Measurements from ENCODE around the gene RPS6KA2.
"Not testable (repeated sequence)": the region's sequence is repeated elsewhere in the genome, so short reads cannot be mapped to it uniquely, and the experiment has no call there.

The RPS6KA2 gene

DNA sequence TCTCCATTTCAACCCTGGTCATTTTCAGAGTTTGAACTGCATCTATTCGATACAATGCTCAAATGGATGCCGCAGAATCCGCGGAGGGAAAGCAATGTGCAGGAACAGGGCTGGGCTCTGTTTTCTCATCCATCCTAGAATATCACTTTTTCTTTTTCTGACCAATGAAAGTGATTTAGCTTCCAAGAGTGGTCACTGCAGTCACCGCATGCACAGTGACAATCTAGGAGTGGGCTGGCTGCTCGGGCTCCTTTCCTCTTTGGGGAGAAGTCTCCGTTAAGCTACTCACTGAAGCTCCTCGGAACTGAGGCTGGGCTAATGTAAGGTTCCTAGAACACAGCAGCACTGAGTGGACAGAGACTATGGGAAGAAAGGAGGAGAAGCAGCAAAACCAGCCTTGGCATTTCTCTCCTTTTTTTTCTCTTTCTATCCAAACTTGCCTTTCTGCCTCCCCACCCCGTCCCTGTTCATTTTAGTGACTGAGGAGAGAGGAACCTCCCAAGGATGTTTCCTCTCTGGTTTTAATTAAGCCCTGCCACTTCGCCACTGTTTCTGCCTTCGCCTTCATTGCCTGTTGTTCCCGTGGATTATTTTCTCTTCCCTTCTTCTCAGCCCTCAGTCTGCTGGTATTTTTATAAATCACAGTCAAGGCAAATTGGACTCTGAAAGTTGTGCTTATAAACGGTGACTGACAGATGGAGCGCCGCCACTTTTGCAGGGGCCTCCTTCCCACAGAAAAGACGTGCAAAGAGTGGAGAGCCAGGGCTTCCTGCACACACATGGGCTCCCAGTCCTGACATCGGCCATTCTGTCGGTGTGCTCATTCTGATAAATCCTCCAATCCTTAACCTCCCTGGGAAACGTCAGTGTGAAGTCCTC lies 81.7 kb downstream of the RPS6KA2 start:
- DNase-seq: no peak

DNA sequence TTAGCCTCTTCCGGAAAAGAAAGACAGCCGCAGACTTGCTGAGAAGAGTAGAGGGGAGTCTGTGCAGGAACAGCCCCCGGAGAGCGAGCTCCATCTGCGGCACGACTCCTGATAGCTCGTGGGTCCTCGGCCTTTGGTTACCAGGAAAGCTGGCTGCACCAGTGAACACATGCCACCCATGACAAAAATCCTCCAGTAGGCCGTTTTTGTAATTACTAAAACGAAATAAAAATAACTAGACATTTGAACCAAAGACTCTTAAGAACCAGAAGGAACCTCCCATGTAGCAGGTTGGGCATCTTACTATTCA lies 82.8 kb downstream of the RPS6KA2 start:
- no peak for DNase-seq

DNA sequence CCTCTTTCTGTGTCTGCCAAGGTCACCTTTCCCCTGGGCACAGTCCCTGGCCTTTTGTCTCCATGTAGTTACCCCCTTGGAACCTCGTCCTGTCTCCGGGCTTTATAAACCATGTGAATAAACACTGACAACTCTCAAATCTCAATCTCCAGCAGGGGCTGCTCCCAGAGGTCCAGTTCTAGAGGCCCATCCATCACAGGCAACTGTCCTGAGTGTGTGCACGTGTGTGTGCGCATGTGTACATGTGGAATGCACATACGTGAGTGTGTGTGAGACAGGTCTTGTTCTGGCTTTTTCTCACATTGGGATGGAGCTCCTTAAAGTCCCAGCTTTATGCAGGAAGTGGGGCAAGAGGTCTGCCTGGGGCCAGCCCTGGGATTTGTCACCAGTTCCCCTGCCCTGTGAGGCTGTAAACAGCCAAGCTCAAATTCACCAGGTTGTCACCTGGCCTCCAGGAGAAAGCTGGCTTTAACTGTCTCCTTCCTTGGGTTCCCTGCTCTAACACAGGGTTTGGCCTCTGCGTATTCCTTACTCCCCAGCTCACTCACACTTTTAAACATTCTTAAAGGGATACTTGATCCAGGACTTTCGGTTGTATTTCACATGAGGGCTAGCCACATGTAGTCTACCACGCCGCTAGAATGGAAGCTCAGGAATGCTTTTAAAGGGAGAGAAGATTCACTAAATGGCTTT lies 83.3 kb downstream of the RPS6KA2 start:
- DNase-seq: no peak

DNA sequence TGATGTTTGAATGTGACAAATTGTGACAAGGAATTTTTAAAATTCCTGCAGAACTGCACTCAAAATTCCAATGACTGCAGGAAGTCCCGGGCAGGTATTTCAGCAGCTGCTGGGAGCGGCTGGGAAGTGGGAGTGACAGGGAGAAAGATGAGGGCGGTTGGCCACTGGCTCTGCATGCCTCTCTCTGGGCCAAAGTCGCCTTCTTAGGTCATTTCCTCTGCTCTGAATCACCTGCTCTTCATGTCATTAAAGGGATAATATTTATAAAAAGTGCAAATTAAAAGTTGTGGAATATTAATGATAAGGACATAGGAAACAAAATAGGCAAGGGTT lies 84.5 kb downstream of the RPS6KA2 start:
- DNase-seq: no peak

DNA sequence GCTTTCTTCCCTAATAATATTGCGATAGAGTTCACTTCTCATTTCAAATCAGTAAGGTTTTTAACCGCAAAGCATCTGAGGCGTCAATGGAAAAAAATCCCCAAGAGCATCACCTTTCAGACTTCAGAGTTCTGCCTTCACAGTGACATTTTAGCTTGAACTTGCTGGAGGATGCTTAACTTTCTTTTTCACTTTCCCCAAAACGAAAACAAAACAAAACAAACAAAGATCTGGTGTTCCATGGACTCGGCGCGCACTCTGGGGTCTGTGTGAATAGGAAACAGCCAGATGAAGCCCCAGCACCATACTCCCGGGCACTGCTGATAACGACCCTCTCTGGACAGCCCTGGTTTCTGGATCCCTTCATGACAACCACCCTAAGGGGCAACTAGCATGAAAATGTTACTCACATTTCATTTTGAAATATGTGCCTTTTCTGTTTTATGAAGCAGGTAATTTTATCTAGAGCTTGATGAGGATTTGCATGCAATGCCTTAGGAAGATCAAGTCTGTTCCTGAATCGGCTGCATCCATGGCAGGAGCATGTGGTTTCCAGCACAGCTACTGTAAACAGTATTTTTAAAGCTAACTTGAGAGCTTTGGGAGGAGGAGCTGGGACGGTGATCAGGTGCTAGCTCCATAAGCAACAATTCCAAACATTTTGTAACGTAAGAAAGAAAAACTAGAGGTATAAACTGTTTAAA lies 85.0 kb downstream of the RPS6KA2 start:
- DNase-seq: peak; percentile 53

DNA sequence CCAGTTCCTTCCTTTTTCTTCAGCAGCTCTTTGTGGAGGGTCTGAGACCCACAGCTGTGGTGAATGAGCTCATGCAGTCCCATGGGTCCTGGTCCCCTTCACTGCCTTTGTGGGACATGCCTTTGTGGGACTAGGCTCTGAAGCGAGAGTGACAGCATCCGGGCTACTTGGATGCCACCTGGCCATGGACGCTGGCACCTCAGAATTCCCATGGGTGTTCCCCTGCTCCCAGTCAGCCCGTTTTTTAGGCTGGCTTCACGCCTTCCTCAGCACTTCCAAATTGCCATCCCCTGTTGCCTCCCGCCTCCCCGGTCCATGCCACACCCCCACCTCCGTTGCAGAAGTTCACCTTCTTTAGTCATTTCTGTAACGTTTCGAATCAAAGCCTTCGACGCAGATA lies 85.7 kb downstream of the RPS6KA2 start:
- no peak for DNase-seq

DNA sequence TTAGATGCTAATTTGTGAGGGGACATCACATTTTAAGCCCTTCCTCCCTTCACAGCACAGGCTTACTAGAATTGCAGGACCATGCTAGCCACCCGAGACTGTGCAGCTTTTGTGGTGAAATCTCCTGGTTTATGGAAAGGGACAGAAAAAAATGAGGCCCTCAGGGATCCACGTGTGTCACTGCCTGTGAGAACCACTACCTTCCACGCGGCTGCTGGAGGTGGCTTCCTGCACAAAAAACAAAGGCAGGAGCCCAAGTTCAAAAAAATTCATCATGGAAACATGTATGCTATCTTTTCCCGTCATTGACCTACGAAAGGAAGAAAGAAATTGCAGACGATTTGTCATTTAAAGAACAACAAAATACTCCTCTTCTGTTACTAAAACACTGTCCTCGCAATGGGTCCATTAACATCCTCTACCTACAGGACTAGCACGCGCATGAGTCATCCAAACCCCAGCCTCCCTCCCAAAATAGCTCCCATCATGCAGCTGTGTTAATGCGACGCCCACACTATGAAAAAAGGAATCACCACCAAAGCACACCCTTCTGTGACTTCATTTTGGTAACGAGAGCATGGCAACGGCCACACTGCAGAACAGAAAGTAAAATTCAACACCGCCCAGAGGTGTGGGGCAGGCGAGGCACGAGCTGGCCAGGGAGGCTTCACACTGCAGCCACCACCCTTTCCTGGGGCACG lies 86.3 kb downstream of the RPS6KA2 start:
- peak; percentile 80 for DNase-seq

DNA sequence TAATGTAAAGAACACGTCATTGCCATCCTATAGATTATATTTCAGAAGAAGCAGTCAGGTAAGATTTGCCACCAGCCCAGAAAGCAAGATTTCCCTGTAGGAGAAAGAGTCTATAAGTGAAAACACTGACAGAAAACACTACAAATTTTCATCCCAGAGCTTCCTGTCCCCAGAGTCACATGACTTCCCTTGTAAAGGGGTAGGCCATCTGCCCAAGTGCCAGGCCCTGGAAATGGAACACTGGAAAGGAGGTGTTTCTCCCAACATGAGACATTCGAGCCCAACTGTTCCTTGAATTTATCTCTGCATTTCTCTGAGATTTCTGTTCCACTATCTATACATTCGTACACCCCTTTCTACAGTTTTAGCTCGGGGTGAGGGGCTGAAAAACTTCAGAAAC lies 87.5 kb downstream of the RPS6KA2 start:
- DNase-seq: no peak

DNA sequence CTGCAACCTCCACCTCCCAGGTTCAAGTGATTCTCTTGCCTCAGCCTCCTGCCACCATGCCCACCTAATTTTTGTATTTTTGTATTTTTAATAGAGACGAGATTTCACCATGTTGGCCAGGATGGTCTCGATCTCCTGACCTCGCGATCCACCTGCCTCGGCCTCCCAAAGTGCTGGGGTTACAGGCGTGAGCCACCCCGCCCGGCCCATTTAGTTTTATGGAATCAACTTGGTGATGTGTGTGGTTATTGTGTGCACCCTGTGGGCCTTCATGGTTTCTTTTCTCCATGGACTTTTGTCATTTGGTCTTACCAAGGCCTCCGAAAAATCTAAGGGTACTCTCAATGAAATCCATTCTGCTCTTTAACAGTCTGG lies 88.1 kb downstream of the RPS6KA2 start:
- not testable (repeated sequence) for DNase-seq

DNA sequence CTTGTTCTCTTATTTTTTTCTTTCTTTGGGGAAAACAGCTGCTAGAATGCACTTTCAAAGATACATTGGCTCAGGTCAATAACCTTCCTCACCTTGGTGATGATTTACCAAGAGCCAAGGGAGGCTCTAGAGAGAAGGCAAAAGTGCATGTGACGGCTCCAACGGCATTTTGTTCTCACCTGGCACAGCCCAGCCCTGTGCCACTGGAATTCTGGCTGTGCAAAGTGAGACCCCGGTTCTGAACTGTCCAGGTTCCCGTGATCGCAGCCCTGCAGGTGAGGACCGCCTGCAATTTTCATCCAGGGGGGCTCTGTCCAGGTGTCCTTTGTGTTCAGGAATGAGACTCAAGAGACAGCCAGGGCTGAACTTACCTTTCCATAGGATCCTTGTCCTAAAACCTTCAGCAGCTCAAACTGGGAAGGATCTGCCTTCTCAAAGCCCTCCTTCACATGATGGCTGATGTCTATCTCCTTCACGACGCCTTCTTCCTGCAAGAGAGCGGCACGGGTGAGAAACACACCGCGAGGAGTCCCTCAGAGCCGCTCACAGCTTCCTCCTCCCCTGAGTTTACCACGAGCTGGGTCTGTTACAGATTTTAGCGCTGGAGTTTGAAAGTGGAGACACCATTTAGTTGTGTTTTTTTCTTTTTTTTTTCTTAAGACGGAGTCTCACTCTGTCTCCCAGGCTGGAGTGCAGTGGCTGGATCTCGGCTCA lies 88.6 kb downstream of the RPS6KA2 start:
- no peak for DNase-seq

DNA sequence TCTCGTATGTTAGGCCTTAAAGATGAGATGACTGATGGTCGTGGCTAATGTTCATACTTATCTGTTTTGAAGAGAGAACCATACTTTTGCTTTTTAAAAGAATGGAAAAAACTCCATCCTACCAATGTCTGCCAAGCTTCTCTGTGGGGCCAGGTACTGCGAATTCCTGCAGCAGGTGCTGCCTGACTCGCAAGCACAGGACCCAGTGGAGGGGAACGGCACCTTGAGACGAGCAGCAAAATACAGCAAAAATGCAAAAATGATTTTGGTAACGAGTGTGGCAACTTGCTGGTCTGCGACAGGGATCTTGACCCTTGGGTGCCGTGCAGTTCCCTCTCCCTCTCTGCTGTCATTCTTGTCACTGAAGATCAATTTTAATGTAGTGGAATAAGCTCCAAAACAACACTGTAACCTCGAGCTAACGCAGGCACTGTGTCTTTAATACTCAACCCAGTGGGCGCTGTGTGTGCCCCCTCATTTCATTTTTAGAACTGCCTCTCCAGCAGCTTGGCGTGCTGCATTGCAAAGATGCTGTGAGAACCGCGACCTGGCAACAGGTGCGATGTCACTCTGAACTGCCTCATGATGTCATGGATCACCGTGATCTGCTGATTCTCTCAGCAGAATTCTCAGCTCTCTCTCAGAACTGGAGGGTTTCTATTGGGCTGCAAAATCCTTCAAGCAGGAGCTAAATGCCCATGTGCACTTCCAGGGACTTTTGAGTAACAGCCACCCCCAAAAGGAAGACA lies 92.2 kb downstream of the RPS6KA2 start:
- DNase-seq: no peak

DNA sequence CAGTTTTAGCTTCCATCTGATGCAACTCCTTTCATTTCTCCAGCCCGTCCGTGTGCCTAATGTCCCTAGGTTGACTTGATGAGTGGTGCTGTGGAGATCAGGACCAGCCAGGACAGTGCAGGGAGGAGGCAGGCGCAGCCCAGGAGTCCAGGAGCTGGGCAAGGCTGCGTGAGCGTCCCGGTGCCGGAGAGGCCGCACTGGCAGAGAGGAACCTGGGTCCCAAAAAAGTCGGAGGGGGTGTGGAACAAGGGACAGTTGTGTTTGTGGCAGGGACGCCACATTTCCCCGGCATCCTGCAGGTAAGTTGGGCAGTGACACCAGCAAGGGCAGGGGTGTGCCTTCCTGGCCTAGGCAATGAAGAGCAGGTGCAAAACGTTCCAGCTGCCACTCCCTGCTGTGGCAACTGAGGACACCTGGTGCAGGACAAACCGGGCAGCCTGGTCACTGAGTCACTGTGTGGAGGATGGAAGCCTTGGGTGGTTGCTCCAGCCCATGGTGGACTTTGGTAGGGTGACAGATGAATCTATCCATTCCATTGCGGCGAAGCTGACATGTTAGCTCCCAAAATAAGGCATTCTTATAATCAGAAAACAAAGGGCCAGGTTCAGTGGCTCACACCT lies 93.7 kb downstream of the RPS6KA2 start:
- DNase-seq: no peak

DNA sequence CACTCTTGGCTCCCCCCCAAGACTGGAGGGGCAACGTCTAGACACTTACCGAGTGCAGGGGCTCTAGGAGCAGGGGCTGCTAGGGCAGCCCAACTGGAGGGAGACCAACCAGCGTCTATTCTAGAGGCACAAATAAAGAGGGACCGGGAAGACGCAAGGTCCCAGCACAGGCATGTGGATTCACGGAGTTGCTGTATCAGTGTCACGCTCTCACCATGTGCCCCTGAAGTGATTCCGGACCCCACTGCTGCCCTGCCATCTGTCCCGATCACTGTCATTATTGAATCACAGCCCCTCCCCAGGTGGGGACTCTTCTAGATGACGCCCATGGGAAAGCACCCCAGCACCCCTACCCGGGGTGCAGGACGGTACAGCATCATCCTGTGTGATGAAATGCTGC lies 94.7 kb downstream of the RPS6KA2 start:
- DNase-seq: no peak

DNA sequence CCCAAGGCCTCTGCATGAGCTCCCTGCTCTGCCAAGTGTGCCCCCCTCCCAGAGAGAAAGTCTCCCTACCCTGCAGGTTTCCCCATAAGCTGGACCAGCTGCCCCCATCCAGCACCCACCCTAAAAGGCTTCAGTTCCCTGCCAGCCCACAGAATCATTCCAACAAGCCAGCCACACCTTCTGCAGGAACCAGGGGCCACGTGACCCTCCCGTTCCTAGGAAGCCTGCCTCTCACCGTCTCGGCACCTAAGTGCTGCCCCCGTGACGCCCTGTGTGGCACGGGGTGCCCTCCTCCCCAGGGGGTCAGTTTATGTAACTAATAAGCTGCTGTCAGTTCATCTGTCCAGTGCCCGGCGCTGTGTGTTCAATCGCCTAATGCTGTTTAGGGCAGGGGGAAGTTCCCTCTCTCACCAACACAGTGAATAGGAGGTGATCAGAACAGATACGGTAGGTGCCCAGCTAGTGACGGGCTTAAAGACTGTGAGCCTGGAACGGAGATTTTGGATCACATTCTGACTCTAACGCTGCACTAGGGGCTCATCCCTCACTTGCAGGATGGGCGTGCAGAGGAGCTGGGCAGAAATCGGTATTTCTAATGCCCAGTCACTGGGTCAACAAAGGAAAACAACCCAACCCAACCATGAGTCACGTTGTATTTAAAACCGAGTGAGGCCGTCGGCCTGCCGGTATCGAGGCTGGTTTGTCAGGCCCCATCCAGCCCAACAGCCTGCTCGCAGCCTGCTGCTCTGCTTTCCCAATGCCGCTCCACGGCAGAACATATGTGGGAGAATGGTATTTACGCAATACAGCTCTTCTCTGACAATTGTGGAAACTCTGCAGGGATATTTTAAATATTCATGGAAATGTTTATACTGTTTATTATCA lies 96.6 kb downstream of the RPS6KA2 start:
- DNase-seq: no peak

DNA sequence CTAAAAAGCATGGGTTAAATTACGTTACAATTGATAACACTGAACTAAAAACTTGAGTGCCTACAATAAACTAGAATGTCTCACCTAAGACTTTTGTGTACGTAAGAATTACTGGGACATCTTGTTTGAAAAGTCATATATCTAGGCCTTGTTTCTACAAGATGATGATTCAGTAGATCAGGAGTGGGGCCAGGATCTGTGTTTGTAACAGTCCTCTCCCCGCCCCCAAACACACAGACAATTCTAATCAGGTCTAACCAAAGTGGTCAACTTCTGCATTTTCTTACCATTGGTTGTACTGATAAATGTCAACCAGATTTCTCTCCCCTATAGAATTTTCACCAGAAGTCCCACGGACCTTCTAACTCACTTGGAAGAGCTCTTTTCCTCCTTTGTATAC lies 97.5 kb downstream of the RPS6KA2 start:
- no peak for DNase-seq

DNA sequence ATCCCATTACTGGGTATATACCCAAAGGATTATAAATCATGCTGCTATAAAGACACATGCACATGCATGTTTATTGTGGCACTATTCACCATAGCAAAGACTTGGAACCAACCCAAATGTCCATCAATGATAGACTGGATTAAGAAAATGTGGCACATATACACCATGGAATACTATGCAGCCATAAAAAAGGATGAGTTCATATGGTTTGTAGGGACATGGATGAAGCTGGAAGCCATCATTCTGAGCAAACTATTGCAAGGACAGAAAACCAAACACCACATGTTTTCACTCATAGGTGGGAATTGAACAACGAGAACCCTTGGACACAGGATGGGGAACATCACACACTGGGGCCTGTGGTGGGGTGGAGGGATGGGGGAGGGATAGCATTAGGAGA lies 98.0 kb downstream of the RPS6KA2 start:
- not testable (repeated sequence) for DNase-seq

DNA sequence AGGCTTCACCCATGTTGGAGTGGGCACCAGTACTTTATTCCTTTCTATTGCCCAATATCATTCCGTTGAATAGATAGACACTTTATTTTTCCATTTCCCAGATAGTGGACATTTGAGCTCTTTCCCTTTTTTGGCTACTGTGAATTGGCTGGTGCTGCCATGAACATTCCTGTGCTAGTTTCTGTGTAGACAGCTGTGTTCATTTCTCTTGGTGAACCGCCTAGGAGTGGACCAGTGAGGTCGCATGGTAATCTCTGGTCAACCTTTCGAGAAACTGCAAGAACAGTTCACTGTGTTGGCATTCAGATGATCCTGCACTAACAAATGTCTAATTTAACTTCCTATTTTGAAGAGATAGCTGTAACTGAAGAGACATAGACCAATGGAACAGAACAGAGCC lies 99.2 kb downstream of the RPS6KA2 start:
- no peak for DNase-seq

DNA sequence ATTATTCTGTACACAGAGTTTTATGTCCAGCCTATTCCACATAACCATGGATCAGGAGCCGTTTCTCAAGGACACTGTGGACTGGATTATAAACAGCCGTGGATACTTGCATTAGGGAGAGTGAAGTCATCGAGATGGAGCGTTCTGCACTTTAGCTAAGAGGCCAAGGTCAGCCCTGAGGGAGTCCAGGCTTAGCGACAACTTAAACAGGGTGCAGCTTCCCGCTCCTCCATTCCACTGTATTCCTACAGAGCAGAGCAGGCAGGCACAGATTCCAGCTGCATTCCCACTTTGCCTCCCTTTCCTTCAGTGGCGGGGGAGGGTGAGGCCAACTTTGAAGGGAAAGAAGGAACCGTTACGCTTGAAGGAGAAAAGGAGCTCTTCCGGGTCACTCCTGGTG lies 100.1 kb downstream of the RPS6KA2 start:
- DNase-seq: no peak

DNA sequence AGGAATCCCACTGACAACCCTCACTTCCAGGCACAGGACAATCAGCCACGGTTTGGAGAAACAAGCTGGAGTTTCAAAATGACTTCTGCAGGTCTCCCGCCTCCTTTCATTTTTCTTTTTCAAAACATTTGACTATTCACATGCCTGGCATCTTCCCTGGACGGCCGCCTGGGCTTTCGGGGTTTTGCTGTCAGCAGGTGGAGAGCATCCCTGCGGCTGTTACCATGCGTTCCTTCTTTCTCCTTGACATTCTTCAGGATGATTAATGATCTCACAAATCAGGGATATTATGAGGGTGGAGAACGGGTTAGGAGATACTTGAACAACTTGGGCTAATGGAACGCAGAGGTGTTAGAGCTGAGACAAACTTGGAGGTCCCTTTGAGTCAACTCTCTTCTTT lies 101.5 kb downstream of the RPS6KA2 start:
- DNase-seq: no peak

DNA sequence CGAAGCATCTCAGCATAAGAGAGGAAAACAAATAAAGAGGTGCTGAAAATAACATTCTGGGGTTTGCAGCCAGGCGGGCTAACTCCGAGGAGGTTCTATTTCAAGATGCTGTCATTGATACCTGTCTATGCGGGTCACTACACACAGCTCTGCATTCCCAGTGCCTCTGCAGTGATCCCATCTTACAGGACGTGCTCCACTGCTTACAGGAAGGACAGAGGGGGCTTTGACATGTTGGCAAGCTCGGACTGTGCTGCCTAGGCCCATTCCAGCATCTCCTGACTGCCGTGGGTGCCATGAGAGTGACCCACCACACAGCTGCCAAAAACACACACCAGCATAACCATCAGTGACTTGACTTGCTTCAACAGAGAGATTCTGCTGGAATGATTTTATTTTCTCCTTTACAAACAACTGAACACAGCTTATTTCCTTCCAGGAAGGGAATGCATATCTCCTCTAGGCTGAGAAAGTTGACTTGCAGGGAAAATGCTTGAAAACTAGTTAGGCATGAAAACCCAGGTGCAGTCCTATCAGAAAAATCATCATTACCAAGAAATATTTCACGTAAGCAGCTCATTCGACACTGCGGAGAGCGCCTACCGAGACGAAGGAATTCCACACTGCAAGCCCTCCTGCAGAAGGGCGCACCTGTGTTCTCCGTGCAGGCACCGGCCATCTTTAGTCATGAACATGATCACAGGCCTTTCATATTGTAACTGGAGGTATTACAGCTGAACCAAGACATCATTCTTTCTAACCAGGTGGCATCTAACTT lies 103.1 kb downstream of the RPS6KA2 start:
- DNase-seq: no peak

Measured in CD4-positive, alpha-beta T cell treated with Interleukin-21 for 1 hour (primary cell).